GM18873 (cell line): ENCODE data around the gene ARMC10.
"Not testable (repeated sequence)": the region's sequence is repeated elsewhere in the genome, so short reads cannot be mapped to it uniquely, and the experiment has no call there.

Source experiments
- ATAC-seq: cut with Tn5 transposase; IDR thresholded peaks from one replicate; pipeline ENCODE4 v1.9.1; 2021; ENCODE audit warnings: mild to moderate bottlenecking, moderate library complexity, moderate number of reproducible peaks; ENCODE audit not compliant: unreplicated experiment, low FRiP score

ARMC10 gene

GRCh38 chr7:103074519-103075336 lies at the start of gene ARMC10, which contains the start of gene FBXL13:
Gene ARMC10 (plus strand): TSS chr7:103075140. CDS start chr7:103075273, 133 bp downstream.
Gene FBXL13 (minus strand): TSS chr7:103074796.
- peak; percentile 86 for ATAC-seq

GRCh38 chr7:103025341-103025740 lies 49.6 kb upstream of the ARMC10 start:
- no peak for ATAC-seq

- no peak for ATAC-seq
Measured at GRCh38 chr7:103031024-103031423, 43.9 kb upstream of the ARMC10 start.

- ATAC-seq: no peak
Measured at GRCh38 chr7:103031781-103032180, 43.2 kb upstream of the ARMC10 start.

GRCh38 chr7:103034318-103034717 lies 40.6 kb upstream of the ARMC10 start:
- not testable (repeated sequence) for ATAC-seq

- no peak for ATAC-seq
Measured at GRCh38 chr7:103037476-103037822, 37.5 kb upstream of the ARMC10 start.

GRCh38 chr7:103037823-103038739 lies 36.9 kb upstream of the ARMC10 start:
- ATAC-seq: not testable (repeated sequence)

- ATAC-seq: not testable (repeated sequence)
Measured at GRCh38 chr7:103041815-103042214, 33.1 kb upstream of the ARMC10 start.

GRCh38 chr7:103048833-103049232 lies 26.1 kb upstream of the ARMC10 start:
- ATAC-seq: no peak

- no peak for ATAC-seq
Measured at GRCh38 chr7:103051519-103051918, 23.4 kb upstream of the ARMC10 start.

- ATAC-seq: not testable (repeated sequence)
Measured at GRCh38 chr7:103056006-103056405, 18.9 kb upstream of the ARMC10 start.

- no peak for ATAC-seq
Measured at GRCh38 chr7:103058122-103058521, 16.8 kb upstream of the ARMC10 start.

GRCh38 chr7:103059471-103059870 lies 15.5 kb upstream of the ARMC10 start:
- no peak for ATAC-seq

GRCh38 chr7:103063895-103064294 lies 11.0 kb upstream of the ARMC10 start:
- ATAC-seq: no peak

GRCh38 chr7:103065667-103066066 lies 9.3 kb upstream of the ARMC10 start:
- no peak for ATAC-seq

- ATAC-seq: no peak
Measured at GRCh38 chr7:103068414-103069403, 6.2 kb upstream of the ARMC10 start.

GRCh38 chr7:103071000-103071399 lies 3.9 kb upstream of the ARMC10 start:
- ATAC-seq: no peak

GRCh38 chr7:103073989-103074518 lies 886 bp upstream of the ARMC10 start:
- no peak for ATAC-seq

- peak; percentile 34 for ATAC-seq
Measured at GRCh38 chr7:103075337-103075918, 488 bp downstream of the ARMC10 start.
